HCT116 (cell line): ENCODE measurements around the gene TRIP10. TPM values are rescaled to one million over a fixed set of nuclear protein-coding genes. Genes with fewer than 3 reads are reported as not detected.

Source experiments
- ATAC-seq: fragments of 200-7000 bp; cut with Tn5 transposase; 2 replicates; pipeline ENCODE4 v1.9.1; 2020; ENCODE audit warnings: mild to moderate bottlenecking, moderate library complexity
- BruUV-seq: library from RNA; stranded (reverse); fragments of 400-500 nt; replicated peaks from 2 replicates; lab custom pipeline; 2021; lab: Mats Ljungman, UMichigan
- CTCF ChIA-PET: fragments of 300-600 bp; sonication (Branson Sonifier 250); formaldehyde crosslinking; loops from one replicate; lab custom pipeline; 2021; ENCODE audit warnings: antibody characterized with exemption; lab: Charles Lee
- POLR2A ChIA-PET: fragments of 300-600, 350-600 bp; sonication (Branson Sonifier 250); formaldehyde crosslinking; loops from one replicate; lab custom pipeline; 2021; ENCODE audit warnings: antibody characterized with exemption; lab: Charles Lee
- RAD21 ChIA-PET, 2 experiments: fragments of 300-600 bp; sonication (Branson Sonifier 250); formaldehyde crosslinking; loops; one replicate each; lab custom pipeline; 2023; ENCODE audit warnings: low total read pairs in 2 of 2; ENCODE audit not compliant: uncharacterized antibody in 2 of 2, unreplicated experiment in 2 of 2, low non-redundant PET in 1 of 2; lab: Charles Lee
- DNase-seq: peaks from one replicate; pipeline ENCODE4 v3.0.0-alpha.2; 2010; ENCODE audit warnings: low read depth, low spot score
- H2AFZ ChIP-seq: fragments of 200-600 bp; shearing (Covaris generic), sonication (generic); 2 replicates; pipeline ENCODE4 v1.6.1; 2017; ENCODE audit warnings: low read depth, mixed run types, mixed read lengths, antibody characterized with exemption, low read length; ENCODE audit not compliant: poor library complexity, severe bottlenecking
- H3K27ac ChIP-seq: 2 replicates; pipeline ENCODE4 v1.5.1; 2012; ENCODE audit warnings: low read depth, low read length
- H3K27me3 ChIP-seq: fragments of 200-600 bp; sonication (generic); 2 replicates; pipeline ENCODE4 v1.6.1; 2016; ENCODE audit warnings: mixed run types, low read length, mixed read lengths; ENCODE audit not compliant: insufficient read depth
- H3K36me3 ChIP-seq, 2 experiments: fragments of 200-500 bp in 1 of 2; fragments of 200-600 bp in 1 of 2; sonication (Bioruptor generic) in 1 of 2; sonication (generic) in 1 of 2; 2 replicates each; pipeline versions ENCODE4 v1.5.1 to v1.6.1; 2014 to 2016; ENCODE audit warnings: low read length in 2 of 2, inconsistent platforms in 1 of 2, mixed read lengths in 1 of 2, mixed run types in 1 of 2; ENCODE audit not compliant: insufficient read depth in 2 of 2, control insufficient read depth in 1 of 2
- H3K4me1 ChIP-seq, 2 experiments: fragments of 200-600 bp in 1 of 2; sonication (generic) in 1 of 2; 2 replicates each; pipeline versions ENCODE4 v1.5.1 to v1.6.1; 2012 to 2017; ENCODE audit warnings: low read length in 2 of 2, inconsistent platforms in 1 of 2, mild to moderate bottlenecking in 1 of 2, mixed read lengths in 1 of 2, mixed run types in 1 of 2, moderate library complexity in 1 of 2; ENCODE audit not compliant: insufficient read depth in 2 of 2, control insufficient read depth in 1 of 2
- H3K4me2 ChIP-seq: fragments of 200-600 bp; sonication (generic); 2 replicates; pipeline ENCODE4 v1.6.1; 2017; ENCODE audit warnings: mixed run types, low read length, mixed read lengths
- H3K4me3 ChIP-seq, 2 experiments: fragments of 200-600 bp in 1 of 2; sonication (generic) in 1 of 2; replicated peaks in 1 of 2; 2 replicates each; pipeline ENCODE4 v1.5.1; 2011 to 2016; ENCODE audit warnings: low read length in 2 of 2, control low read depth in 1 of 2, low read depth in 1 of 2, mild to moderate bottlenecking in 1 of 2, mixed read lengths in 1 of 2, mixed run types in 1 of 2
- H3K79me2 ChIP-seq: fragments of 200-600 bp; sonication (generic); 2 replicates; pipeline ENCODE4 v1.6.1; 2017; ENCODE audit warnings: mild to moderate bottlenecking, mixed run types, low read length, moderate library complexity, mixed read lengths; ENCODE audit not compliant: insufficient read depth
- H3K9ac ChIP-seq: fragments of 200-600 bp; sonication (generic); 2 replicates; pipeline ENCODE4 v1.6.1; 2016; ENCODE audit warnings: low read length, mixed read lengths
- H3K9me2 ChIP-seq: fragments of 200-600 bp; sonication (generic), shearing (Covaris generic); 2 replicates; pipeline ENCODE4 v1.6.1; 2017; ENCODE audit warnings: mixed run types, mild to moderate bottlenecking, moderate library complexity; ENCODE audit not compliant: insufficient read depth
- H3K9me3 ChIP-seq, 2 experiments: fragments of 200-500 bp in 1 of 2; fragments of 200-600 bp in 1 of 2; sonication (Bioruptor generic) in 1 of 2; sonication (generic) in 1 of 2; 2 replicates each; pipeline ENCODE4 v1.6.1; 2014 to 2017; ENCODE audit warnings: low read length in 2 of 2, mixed read lengths in 2 of 2, inconsistent platforms in 1 of 2, low read depth in 1 of 2, mild to moderate bottlenecking in 1 of 2, mixed run types in 1 of 2, moderate library complexity in 1 of 2; ENCODE audit not compliant: control insufficient read depth in 1 of 2, insufficient read depth in 1 of 2
- H4K20me1 ChIP-seq: fragments of 200-600 bp; sonication (generic), shearing (Covaris generic); 2 replicates; pipeline ENCODE4 v1.6.1; 2017; ENCODE audit warnings: mixed run types, mild to moderate bottlenecking, moderate library complexity; ENCODE audit not compliant: insufficient read depth
- CEBPB ChIP-seq: IDR thresholded peaks from 2 replicates; pipeline ENCODE4 v1.6.1; 2012; ENCODE audit warnings: low read depth
- MAX ChIP-seq: IDR thresholded peaks from 2 replicates; pipeline ENCODE4 v1.6.1; 2012
- POLR2A ChIP-seq: IDR thresholded peaks from 2 replicates; pipeline ENCODE4 v1.7.0; 2011; ENCODE audit warnings: borderline replicate concordance; ENCODE audit not compliant: insufficient read depth, insufficient read length; ENCODE audit errors: extremely low read depth
- POLR2AphosphoS5 ChIP-seq: IDR thresholded peaks from 2 replicates; pipeline ENCODE4 v1.6.1; 2011; ENCODE audit warnings: mild to moderate bottlenecking, low read depth, low read length, moderate library complexity
- SIN3A ChIP-seq: IDR thresholded peaks from 2 replicates; pipeline ENCODE4 v1.6.1; 2012; ENCODE audit warnings: low read depth
- SP1 ChIP-seq: IDR thresholded peaks from 2 replicates; pipeline ENCODE4 v1.6.1; 2012; ENCODE audit warnings: low read depth
- TCF7L2 ChIP-seq: IDR thresholded peaks from 2 replicates; pipeline ENCODE4 v1.7.0; 2011; ENCODE audit warnings: borderline replicate concordance, inconsistent platforms; ENCODE audit not compliant: insufficient read depth, insufficient read length; ENCODE audit errors: extremely low read depth
- ZBTB33 ChIP-seq: IDR thresholded peaks from 2 replicates; pipeline ENCODE4 v1.6.1; 2011; ENCODE audit warnings: mild to moderate bottlenecking, low read length, moderate library complexity; ENCODE audit not compliant: insufficient replicate concordance; ENCODE audit errors: extremely low read depth
- intact Hi-C: fragments of 100-400 bp; cut with micrococcal nuclease; formaldehyde crosslinking; loops from 2 replicates; pipeline ENCODE4 v1.10.0; 2022
- total RNA-seq: library from RNA; stranded (reverse); gene quantifications from one replicate; pipeline ENCODE4 v1.2.1, GENCODE V29; 2021; ENCODE audit not compliant: unreplicated experiment
- TF ChIP-seq, protein P1 (sequence below), 3 experiments: fragments of 200-600 bp in 1 of 3; sonication (generic) in 1 of 3; IDR thresholded peaks in 2 of 3; conservative IDR thresholded peaks in 1 of 3; 2 replicates each; pipeline ENCODE4 v1.5.1; 2012 to 2017; ENCODE audit warnings: low read depth in 2 of 3, low read length in 2 of 3, antibody characterized with exemption in 1 of 3, borderline replicate concordance in 1 of 3, control low read depth in 1 of 3, mild to moderate bottlenecking in 1 of 3, mixed read lengths in 1 of 3, mixed run types in 1 of 3, moderate library complexity in 1 of 3; ENCODE audit not compliant: insufficient read depth in 1 of 3

Gene TRIP10
- total RNA-seq, 1 experiment from 2014 or later: 111 TPM

DNA sequence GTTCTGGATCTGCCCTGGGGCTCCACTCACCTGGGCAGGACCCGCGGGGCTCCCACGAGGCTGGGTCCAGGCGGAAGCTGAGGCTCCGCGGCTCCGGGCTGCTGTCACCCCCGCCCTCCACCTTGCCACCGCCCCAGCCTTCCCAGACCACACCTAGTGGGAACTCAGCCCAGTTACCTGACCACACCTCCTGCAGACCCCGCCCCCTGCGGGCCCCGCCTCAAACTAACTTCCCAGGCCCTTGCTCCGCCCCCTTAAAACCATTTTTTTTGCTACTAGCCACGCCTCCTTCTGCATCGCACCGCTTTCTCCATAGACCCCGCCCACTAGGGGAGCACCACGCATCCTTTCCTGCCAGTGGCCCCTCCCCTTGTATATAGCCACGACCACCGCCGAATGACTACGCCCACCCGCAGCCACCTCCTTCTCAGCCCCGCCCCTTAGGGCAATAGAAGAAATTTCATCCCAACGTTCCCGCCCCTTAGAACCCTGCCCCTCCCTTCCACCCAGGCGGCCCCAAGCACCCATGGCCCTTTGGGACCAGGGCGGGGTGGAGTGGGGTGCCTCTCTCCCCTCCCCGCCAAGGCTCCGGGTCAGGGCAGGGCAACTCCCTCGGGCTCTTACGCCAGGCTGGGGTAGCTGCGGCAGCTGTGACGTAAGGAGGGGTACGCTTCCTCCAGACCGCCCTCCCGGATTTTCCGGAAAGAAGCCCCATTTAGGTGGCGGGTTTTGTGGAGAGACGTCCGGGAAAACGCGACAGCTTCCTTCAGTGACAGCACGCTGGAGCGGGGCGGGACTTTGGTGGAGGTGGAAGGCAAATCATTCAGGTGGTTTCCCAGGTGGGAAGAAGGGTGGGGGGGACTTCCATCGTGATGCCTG is 28.1 kb downstream of the TRIP10 start, which contains the start of gene SH2D3A:
Gene SH2D3A (minus strand): TSS at position 79 of the 879 bp plus-strand sequence. CDS start 3,687 bp downstream, outside the sequence.
- Histone ChIP-seq H3K4me3 (peak within 1 kb of the TSS; percentile 71 to 96), H3K4me1 (peaks cover 24 to 50% of the 10 kb centered on the region in 2 experiments), H3K79me2 (peaks cover 47% of the 10 kb centered on the region), H3K27me3 (no peaks in the 10 kb centered on the region), H3K27ac (peak within 1 kb of the TSS; percentile 93), H3K36me3 (peaks cover 2 to 7% of the 10 kb centered on the region in 2 experiments; a peak in 2 of 4 replicates), H3K9ac (peak within 1 kb of the TSS; percentile 77), H3K9me3 (no peaks in the 10 kb centered on the region), H4K20me1 (no peaks in the 10 kb centered on the region), H3K9me2 (no peaks in the 10 kb centered on the region), H3K4me2 (peak within 1 kb of the TSS; percentile 95), H2AFZ (peak within 1 kb of the TSS; percentile 38)
- ChIA-PET POLR2A (interaction anchor here (0.6 to 1.9 kb wide), 5 partner anchors 14 to 39 kb away, joined by 3 to 6 read pairs (median 3); partner anchors contain the start of gene GPR108), CTCF (interaction anchor here (0.9 to 1.8 kb wide), 3 partner anchors 29 to 94 kb away, joined by 3 to 6 read pairs (median 3); no protein-coding TSS in a partner anchor), RAD21 (interaction anchor here (0.6 to 1.3 kb wide), 4 partner anchors 12 to 61 kb away, joined by 3 to 6 read pairs (median 4); partner anchors contain the start of gene GPR108 (in 1 of the 2))
- DNase-seq (peak; percentile 96), ATAC-seq (peak; percentile 81)
- intact Hi-C loops: loop anchor here (1.0 to 2.0 kb wide), 4 partner anchors 28 to 95 kb away; partner anchors contain the start of gene TRIP10
- BruUV-seq: no TSS peak
- no peak for TF ChIP-seq CEBPB
- TF ChIP-seq POLR2AphosphoS5: peak; percentile 89
- TF ChIP-seq TCF7L2: no peak
- TF ChIP-seq SIN3A: no peak
- no peak for TF ChIP-seq POLR2A
- TF ChIP-seq ZBTB33: no peak
- TF ChIP-seq, protein P1, sequence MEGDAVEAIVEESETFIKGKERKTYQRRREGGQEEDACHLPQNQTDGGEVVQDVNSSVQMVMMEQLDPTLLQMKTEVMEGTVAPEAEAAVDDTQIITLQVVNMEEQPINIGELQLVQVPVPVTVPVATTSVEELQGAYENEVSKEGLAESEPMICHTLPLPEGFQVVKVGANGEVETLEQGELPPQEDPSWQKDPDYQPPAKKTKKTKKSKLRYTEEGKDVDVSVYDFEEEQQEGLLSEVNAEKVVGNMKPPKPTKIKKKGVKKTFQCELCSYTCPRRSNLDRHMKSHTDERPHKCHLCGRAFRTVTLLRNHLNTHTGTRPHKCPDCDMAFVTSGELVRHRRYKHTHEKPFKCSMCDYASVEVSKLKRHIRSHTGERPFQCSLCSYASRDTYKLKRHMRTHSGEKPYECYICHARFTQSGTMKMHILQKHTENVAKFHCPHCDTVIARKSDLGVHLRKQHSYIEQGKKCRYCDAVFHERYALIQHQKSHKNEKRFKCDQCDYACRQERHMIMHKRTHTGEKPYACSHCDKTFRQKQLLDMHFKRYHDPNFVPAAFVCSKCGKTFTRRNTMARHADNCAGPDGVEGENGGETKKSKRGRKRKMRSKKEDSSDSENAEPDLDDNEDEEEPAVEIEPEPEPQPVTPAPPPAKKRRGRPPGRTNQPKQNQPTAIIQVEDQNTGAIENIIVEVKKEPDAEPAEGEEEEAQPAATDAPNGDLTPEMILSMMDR (IDR thresholded peaks at IDR 0.05 in 2 of 3, conservative IDR thresholded peaks at IDR 0.05 in 1 of 3; ENCODE audit: borderline replicate concordance in 1 of 3, insufficient read depth in 1 of 3, low read depth in 2 of 3, low read length in 2 of 3): 0 out of 6 replicates have a peak, but pooled peaks of 1 of the 3 experiments have one; percentile 0
- TF ChIP-seq SP1: peak; percentile 36; the same call in 1 of the 2 replicates
- TF ChIP-seq MAX: peak; percentile 66; the same call in 1 of the 2 replicates
